Neural crest cell (in vitro differentiated cells): ENCODE results near the gene GLB1L3. TPM values are rescaled to one million over a fixed set of nuclear protein-coding genes. Genes with fewer than 3 reads are reported as not detected.

Source experiments
- DNase-seq: peaks from one replicate; pipeline ENCODE4 v3.0.0; 2021; ENCODE audit warnings: low read depth, mixed read lengths, low spot score
- H3K27ac Mint-ChIP-seq: one replicate; pipeline ENCODE4 v1.8.0; 2021; ENCODE audit warnings: mild to moderate bottlenecking, mixed read lengths; ENCODE audit not compliant: unreplicated experiment
- H3K27me3 Mint-ChIP-seq: 2 replicates; pipeline ENCODE4 v1.8.0; 2021; ENCODE audit warnings: low read depth, mild to moderate bottlenecking, mixed read lengths
- H3K36me3 Mint-ChIP-seq: 2 replicates; pipeline ENCODE4 v1.8.0; 2021; ENCODE audit warnings: low read depth, mild to moderate bottlenecking, mixed read lengths
- H3K4me1 Mint-ChIP-seq: 2 replicates; pipeline ENCODE4 v1.8.0; 2021; ENCODE audit warnings: mixed read lengths
- H3K4me3 Mint-ChIP-seq: one replicate; pipeline ENCODE4 v1.8.0; 2021; ENCODE audit warnings: mild to moderate bottlenecking, mixed read lengths
- H3K9me3 Mint-ChIP-seq: 2 replicates; pipeline ENCODE4 v1.8.0; 2021; ENCODE audit warnings: mixed read lengths
- CTCF ChIP-seq: fragments of 200-600 bp; sonication (generic); conservative IDR thresholded peaks from 2 replicates; pipeline ENCODE4 v1.5.0; 2021; ENCODE audit warnings: antibody characterized with exemption, mild to moderate bottlenecking
- total RNA-seq: library from RNA; stranded (reverse); gene quantifications from 2 replicates; pipeline ENCODE4 v1.2.1, GENCODE V29; 2021

GLB1L3 gene
- total RNA-seq, 1 donor from 2014 or later, result 0.28 TPM

DNA sequence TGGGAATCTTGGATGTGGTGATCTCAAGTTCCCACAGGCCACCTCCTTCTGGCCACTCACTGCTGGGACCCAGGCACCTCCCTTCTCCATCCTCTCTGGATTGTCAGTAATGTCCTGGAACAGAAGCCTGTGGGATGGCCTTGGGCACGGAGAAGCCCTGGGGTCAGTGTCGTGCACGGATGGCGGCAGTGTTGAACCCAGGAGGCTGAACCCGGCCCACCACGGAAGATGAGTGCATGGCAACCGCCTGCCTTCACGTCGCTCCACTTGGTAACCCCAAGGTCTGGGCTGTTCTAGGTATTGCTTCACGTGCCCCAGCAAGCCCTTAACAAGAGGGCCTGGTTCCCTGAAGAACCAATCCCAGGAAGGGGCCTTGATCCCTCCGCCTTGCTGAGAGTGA is 30.1 kb upstream of the GLB1L3 start:
- Mint-ChIP-seq H3K27me3 (no peaks in the 10 kb centered on the region), H3K36me3 (peaks cover 6% of the 10 kb centered on the region), H3K4me3 (no peak overlapping the region), H3K4me1 (no peaks in the 10 kb centered on the region), H3K27ac (no peak overlapping the region), H3K9me3 (no peaks in the 10 kb centered on the region)
- DNase-seq, result no peak
- no peak for TF ChIP-seq CTCF

DNA sequence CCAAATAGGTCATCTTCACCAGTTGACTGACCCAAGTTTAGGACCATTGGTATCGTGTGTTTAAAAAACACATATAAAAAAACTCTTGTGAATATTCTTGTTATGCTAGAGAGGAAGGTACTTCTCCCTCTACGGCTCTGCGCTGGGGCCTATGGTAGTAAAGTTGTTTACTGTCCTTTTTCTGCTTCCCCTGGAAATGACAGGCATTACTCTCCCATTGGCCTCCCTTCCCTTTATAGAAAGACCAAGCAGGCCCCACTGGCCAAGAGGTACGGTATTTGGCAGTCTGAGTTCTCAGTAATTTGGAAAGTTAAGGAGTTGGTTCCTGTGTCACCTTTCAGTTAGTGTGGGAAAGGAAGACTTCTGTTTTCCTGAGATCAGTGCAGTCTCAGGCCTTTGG is 29.5 kb upstream of the GLB1L3 start:
- no peak overlapping the region for H3K4me3 Mint-ChIP-seq
- no peak overlapping the region for H3K27ac Mint-ChIP-seq
- peaks cover 6% of the 10 kb centered on the region for H3K36me3 Mint-ChIP-seq
- no peak for TF ChIP-seq CTCF
- no peaks in the 10 kb centered on the region for H3K27me3 Mint-ChIP-seq
- no peak for DNase-seq
- peaks cover 2% of the 10 kb centered on the region for H3K4me1 Mint-ChIP-seq
- H3K9me3 Mint-ChIP-seq, result no peaks in the 10 kb centered on the region

DNA sequence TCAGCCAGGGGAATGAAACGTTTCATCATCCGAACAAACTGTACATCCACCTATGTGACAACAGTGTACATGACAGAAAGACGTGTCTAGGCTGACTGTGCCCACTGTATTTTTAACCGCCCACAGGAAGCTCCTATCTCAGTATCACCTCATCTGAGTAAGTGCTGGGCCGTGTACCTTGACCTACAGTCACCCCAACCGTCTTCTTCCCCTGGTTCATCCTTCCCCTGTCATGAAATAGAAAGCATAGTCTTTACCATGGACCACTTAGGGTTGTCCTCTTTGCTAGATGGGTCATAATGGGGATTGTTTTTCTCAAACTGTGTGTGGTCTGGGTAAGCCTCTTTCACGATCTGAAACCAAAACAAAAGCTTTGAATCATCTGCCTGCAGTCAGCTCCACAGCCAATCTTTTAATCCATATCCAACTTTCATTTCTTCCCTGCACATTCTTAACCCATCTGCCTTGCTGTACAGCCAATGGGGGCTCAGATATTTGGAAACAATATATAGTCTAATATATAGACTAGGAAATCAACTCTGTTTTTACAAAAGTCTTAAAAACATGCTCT is 27.2 kb upstream of the GLB1L3 start:
- TF ChIP-seq CTCF, result no peak
- peak overlapping the region; percentile 28 for H3K4me3 Mint-ChIP-seq
- DNase-seq, result no peak
- peaks cover 21% of the 10 kb centered on the region for H3K4me1 Mint-ChIP-seq
- H3K27me3 Mint-ChIP-seq, result no peaks in the 10 kb centered on the region
- H3K9me3 Mint-ChIP-seq, result no peaks in the 10 kb centered on the region
- H3K36me3 Mint-ChIP-seq, result peaks cover 3% of the 10 kb centered on the region
- no peak overlapping the region for H3K27ac Mint-ChIP-seq

DNA sequence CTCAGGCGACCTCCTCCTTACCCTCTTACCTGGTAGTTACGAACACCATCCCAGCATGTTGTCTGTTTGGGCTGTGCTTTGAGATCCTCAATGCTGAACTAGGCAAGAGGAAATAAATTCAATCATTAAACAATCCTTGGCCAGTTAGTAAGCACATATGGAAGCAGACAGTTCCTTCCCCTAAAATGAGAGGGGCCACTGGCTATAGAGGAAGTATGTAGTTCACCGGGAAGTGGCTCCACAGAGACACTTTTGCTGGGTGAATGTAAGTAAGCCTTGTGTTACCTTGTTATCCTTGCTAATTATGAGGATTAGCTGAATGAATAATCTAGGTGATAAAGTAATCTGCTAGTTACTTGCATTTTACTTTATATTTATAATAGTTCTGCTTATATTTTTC is 25.9 kb upstream of the GLB1L3 start:
- no peaks in the 10 kb centered on the region for H3K27me3 Mint-ChIP-seq
- H3K36me3 Mint-ChIP-seq, result no peaks in the 10 kb centered on the region
- H3K9me3 Mint-ChIP-seq, result no peaks in the 10 kb centered on the region
- no peak overlapping the region for H3K4me3 Mint-ChIP-seq
- no peak for DNase-seq
- H3K4me1 Mint-ChIP-seq, result peaks cover 30% of the 10 kb centered on the region
- H3K27ac Mint-ChIP-seq, result no peak overlapping the region
- no peak for TF ChIP-seq CTCF

GRCh38 chr11:134250675-134251074 is 25.5 kb upstream of the GLB1L3 start:
- H3K27me3 Mint-ChIP-seq, result no peaks in the 10 kb centered on the region
- H3K9me3 Mint-ChIP-seq, result no peaks in the 10 kb centered on the region
- no peak for DNase-seq
- no peaks in the 10 kb centered on the region for H3K36me3 Mint-ChIP-seq
- no peak overlapping the region for H3K27ac Mint-ChIP-seq
- TF ChIP-seq CTCF, result no peak
- no peak overlapping the region for H3K4me3 Mint-ChIP-seq
- peaks cover 30% of the 10 kb centered on the region for H3K4me1 Mint-ChIP-seq
